Fibroblast of lung (primary cell): ENCODE data around the gene GSTM2.

Source experiments
- CTCF ChIP-seq, 2 donors: IDR thresholded peaks in 1 of 2; conservative IDR thresholded peaks in 1 of 2; 1 replicate in 1 of 2; 2 replicates in 1 of 2; pipeline ENCODE4 v1.5.1; 2011 to 2012; ENCODE audit warnings: low read length in 2 of 2, control low read depth in 1 of 2, inconsistent platforms in 1 of 2, low read depth in 1 of 2, mild to moderate bottlenecking in 1 of 2
- EZH2 ChIP-seq: IDR thresholded peaks from 2 replicates; pipeline ENCODE4 v1.5.1; 2012; ENCODE audit warnings: low read length, control low read depth, mild to moderate bottlenecking; ENCODE audit errors: missing control alignments

GRCh38 chr1:109705411-109705810, 37.6 kb downstream of the GSTM2 start:
- TF ChIP-seq CTCF (conservative IDR thresholded peaks at IDR 0.05 in 1 of 2, IDR thresholded peaks at IDR 0.05 in 1 of 2; ENCODE audit: low read depth in 1 of 2, low read length in 2 of 2) (no peak), EZH2 (no peak)
